GM19238 (cell line): Measurements from ENCODE around the gene SYAP1.
"Not testable (repeated sequence)": the region's sequence is repeated elsewhere in the genome, so short reads cannot be mapped to it uniquely, and the experiment has no call there.

Source experiments
- DNase-seq: peaks from one replicate; pipeline ENCODE4 v3.0.0; 2011; ENCODE audit warnings: low spot score; ENCODE audit not compliant: insufficient read length

The SYAP1 gene, protein sequence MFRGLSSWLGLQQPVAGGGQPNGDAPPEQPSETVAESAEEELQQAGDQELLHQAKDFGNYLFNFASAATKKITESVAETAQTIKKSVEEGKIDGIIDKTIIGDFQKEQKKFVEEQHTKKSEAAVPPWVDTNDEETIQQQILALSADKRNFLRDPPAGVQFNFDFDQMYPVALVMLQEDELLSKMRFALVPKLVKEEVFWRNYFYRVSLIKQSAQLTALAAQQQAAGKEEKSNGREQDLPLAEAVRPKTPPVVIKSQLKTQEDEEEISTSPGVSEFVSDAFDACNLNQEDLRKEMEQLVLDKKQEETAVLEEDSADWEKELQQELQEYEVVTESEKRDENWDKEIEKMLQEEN

DNA sequence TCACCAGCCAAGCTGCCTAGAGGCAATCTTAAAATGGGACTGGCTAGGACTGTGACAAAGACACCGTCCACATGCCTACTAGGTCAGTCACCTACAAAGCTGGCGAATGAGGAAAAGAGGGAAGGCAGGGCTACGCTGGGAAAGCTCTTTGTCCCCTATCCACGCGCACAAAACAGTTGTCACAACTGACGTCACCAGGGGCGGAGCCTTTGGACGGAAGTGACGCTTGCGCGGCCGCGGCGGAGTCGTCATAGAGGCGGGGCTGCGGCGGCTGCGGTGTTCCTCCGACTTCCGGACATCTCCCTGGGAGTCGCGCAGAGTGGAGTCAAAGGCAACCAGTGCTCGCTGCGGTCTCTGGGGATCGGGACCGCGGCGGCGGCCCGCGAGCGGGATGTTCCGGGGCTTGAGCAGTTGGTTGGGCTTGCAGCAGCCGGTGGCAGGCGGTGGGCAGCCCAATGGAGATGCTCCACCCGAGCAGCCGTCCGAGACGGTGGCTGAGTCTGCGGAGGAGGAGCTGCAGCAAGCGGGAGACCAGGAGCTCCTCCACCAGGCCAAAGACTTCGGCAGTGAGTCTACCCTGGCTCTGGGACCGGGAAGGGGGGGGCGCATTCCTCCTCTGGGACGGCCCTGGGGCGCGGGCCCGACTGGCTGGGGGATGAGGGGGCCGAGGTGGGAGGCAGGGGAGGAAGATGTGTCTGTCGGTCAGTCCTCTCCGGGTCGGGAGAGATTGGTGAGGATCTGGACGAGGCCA lies at the start of gene SYAP1:
Gene SYAP1, plus strand, starts transcription at position 279 of the 751 bp plus-strand sequence. Its CDS starts 113 bp downstream, at position 392.
- DNase-seq, result peak; percentile 74

- DNase-seq, result peak; percentile 10
These were observed 48.4 kb upstream of the SYAP1 start for GRCh38 chrX:16671005-16671404.

DNA sequence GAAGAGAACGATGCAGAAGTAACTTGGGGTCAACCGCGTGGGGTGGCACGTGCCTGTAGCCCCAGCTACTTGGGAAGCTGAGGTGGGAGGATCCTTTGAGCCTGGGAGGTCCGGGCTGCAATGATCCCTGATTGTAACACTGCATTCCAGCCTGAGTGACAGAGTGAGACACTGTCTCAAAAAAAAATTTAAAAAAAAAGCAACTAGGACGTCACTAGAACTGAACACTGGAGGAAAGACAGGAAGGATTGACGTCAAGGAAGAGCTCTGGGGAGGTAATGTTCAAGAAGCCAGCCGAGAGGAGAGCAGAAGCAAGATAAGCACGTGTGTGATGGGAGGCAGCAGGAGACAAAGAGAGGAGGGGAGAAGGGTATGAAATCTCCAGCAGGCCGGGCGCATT lies 40.7 kb upstream of the SYAP1 start:
- DNase-seq, result no peak

GRCh38 chrX:16683007-16683664 lies 36.3 kb upstream of the SYAP1 start:
- DNase-seq, result no peak

GRCh38 chrX:16687514-16687913 lies 31.9 kb upstream of the SYAP1 start:
- no peak for DNase-seq

DNA sequence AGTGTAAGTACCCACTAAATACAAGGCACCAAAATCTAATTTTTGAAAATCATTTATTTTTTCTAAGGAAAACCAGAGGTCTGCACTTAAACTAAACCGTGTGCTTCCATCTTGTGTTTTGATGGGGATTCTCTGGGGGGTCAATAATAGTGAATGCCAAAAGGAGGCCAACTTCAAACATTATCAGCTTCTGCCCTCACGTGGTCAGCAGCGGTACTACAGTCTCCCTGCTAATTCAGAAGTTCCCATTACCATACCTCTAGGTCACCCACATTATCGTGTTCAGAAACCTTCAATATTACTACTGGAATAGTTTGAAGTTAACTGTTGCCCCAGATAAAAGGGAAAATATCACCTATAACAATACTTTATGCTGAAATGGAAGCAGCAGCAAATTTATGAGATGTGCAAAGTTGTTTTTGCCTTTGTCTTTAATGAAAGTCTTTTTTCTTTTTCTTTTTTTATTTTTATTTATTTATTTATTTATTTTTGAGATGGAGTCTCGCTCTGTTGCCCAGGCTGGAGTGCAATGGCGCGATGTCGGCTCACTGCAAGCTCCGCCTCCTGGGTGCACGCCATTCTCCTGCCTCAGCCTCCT lies 24.2 kb upstream of the SYAP1 start:
- peak; percentile 26 for DNase-seq

- DNase-seq, result no peak
These were observed 22.5 kb upstream of the SYAP1 start for GRCh38 chrX:16696956-16697355.

GRCh38 chrX:16699389-16699788 lies 20.0 kb upstream of the SYAP1 start:
- no peak for DNase-seq

GRCh38 chrX:16700734-16701133 lies 18.7 kb upstream of the SYAP1 start:
- DNase-seq, result no peak

DNA sequence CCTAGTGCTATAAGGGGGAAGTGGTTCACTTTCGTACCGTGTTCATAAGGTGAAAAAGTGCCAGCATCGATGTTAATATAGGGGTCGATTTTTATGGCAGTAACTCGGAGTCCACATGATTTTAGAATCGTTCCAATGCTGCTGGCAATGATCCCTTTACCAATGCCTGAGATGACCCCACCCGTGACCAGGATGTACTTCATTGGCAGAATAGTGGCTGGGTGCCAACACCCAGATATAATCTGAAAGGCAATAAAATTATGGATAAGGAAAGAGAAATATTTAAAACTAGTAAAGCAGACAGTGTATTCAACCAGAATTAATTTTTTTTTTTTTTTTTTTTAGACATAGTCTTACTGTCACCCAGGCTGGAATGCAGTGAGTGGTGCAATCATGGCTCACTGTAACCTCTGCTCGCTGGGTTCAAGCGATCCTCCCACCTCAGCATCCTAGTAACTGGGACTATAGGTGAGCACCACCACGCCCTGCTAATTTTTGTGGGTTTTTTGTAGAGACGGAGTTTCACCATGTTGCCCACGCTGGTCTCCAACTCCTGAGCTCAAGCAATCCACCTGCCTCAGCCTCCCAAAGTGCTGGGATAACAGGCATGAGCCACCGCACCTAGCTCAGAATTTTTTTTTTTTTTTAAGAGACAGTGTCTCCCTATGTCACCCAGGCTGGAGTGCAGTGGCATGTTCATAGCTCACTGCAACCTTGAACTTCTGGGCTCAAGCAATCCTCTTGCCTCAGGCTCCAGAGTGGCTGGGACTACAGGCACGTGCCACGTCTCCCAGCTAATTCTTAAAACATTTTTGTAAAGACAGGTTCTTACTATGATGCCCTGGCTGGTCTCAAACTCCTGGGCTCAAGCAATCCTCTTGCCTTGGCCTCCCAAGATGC lies 16.5 kb upstream of the SYAP1 start:
- DNase-seq, result no peak

DNA sequence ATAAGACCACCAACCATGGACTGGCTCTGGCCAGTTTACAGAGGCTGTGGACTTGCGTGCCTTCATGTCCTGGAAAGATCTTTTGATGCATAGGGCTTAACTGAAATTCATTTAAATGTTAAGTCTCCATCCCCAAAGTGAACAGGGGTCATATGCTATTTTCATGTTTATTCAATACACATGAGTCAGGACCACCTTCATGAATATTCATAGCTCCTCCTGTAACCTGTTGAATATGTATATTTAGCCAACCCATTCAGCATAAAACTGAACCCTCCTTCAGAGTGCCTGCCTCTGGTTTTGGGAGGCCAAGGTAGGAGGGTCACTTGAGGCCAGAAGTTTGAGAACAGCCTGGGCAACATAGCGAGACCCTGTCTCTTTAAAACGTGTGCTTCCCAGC lies 14.0 kb upstream of the SYAP1 start:
- no peak for DNase-seq

GRCh38 chrX:16708016-16708415 lies 11.4 kb upstream of the SYAP1 start:
- DNase-seq, result no peak

- DNase-seq, result no peak
These were observed 8.1 kb upstream of the SYAP1 start for GRCh38 chrX:16711219-16711811.

DNA sequence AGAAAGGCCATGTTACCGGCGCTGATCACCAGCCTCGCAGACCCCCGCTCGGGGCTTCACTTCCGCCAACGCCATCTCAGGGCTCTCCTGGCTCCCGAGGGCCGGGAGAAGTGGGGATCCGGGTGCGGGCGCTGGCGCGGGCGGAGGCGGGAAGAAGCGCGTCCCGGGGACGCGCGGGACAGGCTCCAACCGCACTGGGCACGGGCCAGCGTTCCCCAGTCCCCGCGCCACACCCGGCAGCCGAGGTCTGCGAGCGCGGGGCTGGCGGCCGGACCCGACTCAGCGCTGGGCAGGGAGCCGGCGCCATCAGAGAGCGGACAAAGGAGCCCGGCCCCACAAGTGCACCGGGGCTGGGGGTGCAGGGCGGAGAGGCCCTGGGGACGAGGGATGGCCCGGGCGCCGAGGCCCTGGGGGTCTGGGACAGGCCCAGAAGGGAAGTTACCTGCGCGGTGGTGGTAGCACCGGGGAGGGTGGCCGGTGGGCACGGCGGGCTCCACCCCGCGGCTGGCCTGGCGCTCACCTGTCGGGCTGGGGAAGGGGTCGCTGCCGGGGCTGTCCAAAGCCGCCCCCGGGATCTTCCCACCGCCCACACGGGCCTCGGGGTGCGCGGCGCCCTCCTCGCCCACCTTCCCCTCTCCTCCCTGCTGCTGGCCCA lies 7.4 kb upstream of the SYAP1 start:
- no peak for DNase-seq

GRCh38 chrX:16712548-16713155 lies 6.8 kb upstream of the SYAP1 start, which contains the start of gene CTPS2:
TSS of gene CTPS2 (minus strand) at chrX:16712669. CDS start at chrX:16702902, 9,767 bp downstream.
- DNase-seq, result peak; percentile 67

- no peak for DNase-seq
These were observed 4.9 kb upstream of the SYAP1 start for GRCh38 chrX:16714504-16714903.

DNA sequence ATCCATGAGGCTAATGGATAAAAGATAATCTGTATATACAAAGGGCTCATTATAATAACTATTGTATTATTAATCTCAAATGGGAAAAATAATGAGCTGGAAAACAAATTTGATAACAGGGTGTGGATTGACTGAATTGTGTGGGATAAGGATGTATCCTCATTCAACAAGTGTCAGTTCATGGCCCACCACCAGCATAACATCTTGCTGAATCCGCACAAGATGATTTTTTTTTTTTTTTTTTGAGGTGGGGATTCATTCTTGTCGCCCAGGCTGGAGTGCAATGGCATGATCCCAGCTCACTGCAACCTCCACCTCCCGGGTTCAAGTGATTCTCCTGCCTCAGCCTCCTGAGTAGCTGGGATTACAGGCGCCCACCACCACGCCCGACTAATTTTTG lies 3.8 kb upstream of the SYAP1 start:
- DNase-seq, result not testable (repeated sequence)

DNA sequence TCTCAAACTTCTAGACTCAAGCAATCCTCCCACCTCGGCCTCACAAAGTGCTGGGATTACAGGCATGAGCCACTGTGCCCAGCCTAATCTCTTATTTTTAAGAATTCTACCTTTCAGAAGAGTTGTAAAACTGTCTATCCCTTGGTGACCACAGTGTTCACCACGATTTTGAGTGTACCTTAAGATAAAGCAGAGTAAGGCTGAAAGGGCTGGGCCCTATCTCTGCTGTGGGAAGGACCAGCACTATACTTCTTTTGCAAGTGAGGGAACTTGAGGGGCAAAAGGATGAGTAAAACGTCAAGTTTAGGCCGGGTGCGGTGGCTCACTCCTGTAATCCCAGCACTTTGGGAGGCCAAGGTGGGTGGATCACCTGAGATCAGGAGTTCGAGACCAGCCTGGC lies 3.0 kb upstream of the SYAP1 start:
- DNase-seq, result not testable (repeated sequence)

GRCh38 chrX:16718824-16719333 lies 533 bp upstream of the SYAP1 start:
- no peak for DNase-seq
